ENCODE results near the gene SH3BP4. TPM values are rescaled to one million over a fixed set of nuclear protein-coding genes. Genes with fewer than 3 reads are reported as not detected.

The SH3BP4 gene
- total and polyA plus RNA-seq, 2 of the 13 experiments (the other 11 are each of a cell fraction or from before 2014, with no cell fraction given) = 34.6 to 99.1 TPM

GRCh38 chr2:234977228-234977679 lies 25.4 kb downstream of the SH3BP4 start (continued):
- TF ChIP-seq ZNF263 (CRISPR knock-in tag; IDR thresholded peaks at IDR 0.05) (0 out of 2 replicates have a peak, but pooled peaks have one; percentile 7), ASH2L (IDR thresholded peaks at IDR 0.05; ENCODE audit: insufficient read length, low read depth, low read length) (peak; percentile 74), MXD3 (CRISPR knock-in tag; IDR thresholded peaks at IDR 0.05) (peak; percentile 53), ZNF879 (CRISPR knock-in tag; IDR thresholded peaks at IDR 0.05) (no peak), ZNF563 (CRISPR knock-in tag; IDR thresholded peaks at IDR 0.05) (no peak; the same call in 1 of the 2 replicates), SALL1 (CRISPR knock-in tag; IDR thresholded peaks at IDR 0.05) (peak; percentile 72), GMEB2 (CRISPR knock-in tag; IDR thresholded peaks at IDR 0.05; ENCODE audit: low read depth) (no peak), ELF1 (CRISPR knock-in tag; IDR thresholded peaks at IDR 0.05) (no peak), CSRNP1 (CRISPR knock-in tag; IDR thresholded peaks at IDR 0.05) (peak; percentile 54; the same call in 1 of the 2 replicates), ZNF234 (CRISPR knock-in tag; conservative IDR thresholded peaks at IDR 0.05) (no peak), GRHL1 (CRISPR knock-in tag; conservative IDR thresholded peaks at IDR 0.05) (no peak), MYNN (CRISPR knock-in tag; IDR thresholded peaks at IDR 0.05; ENCODE audit: low read depth) (no peak), SMAD1 (CRISPR knock-in tag; IDR thresholded peaks at IDR 0.05; ENCODE audit: borderline replicate concordance, low read depth) (no peak), HNF4A (CRISPR knock-in tag; IDR thresholded peaks at IDR 0.05) (peak; percentile 21), ZNF318 (CRISPR knock-in tag; IDR thresholded peaks at IDR 0.05) (no peak)

All from HepG2 (cell line).